B cell (primary cell): ENCODE measurements around the gene COL6A1. TPM values are rescaled to one million over a fixed set of nuclear protein-coding genes. Genes with fewer than 3 reads are reported as not detected.

Source experiments
- ATAC-seq: fragments of 200-7000 bp; cut with Tn5 transposase; one replicate; pipeline ENCODE4 v1.10.0; 2021; ENCODE audit warnings: low read depth, mild to moderate bottlenecking, moderate number of reproducible peaks, moderate library complexity
- CTCF ChIA-PET: fragments of 350-600 bp; sonication (Branson Sonifier 250); formaldehyde crosslinking; loops from one replicate; lab custom pipeline; 2021; ENCODE audit warnings: antibody characterized with exemption, inconsistent platforms; lab: Charles Lee
- POLR2A ChIA-PET: fragments of 350-600 bp; sonication (Branson Sonifier 250); formaldehyde crosslinking; loops from one replicate; lab custom pipeline; 2021; ENCODE audit warnings: antibody characterized with exemption; lab: Charles Lee
- DNase-seq: peaks from one replicate; pipeline ENCODE4 v3.0.0; 2013
- H2AFZ ChIP-seq: 2 replicates; pipeline ENCODE4 v1.6.1; 2012; ENCODE audit warnings: mild to moderate bottlenecking, low read depth, low read length; ENCODE audit not compliant: insufficient read depth, poor library complexity, severe bottlenecking
- H3K27ac ChIP-seq, 2 donors: 1 replicate in 1 of 2; 2 replicates in 1 of 2; pipeline ENCODE4 v1.5.1; 2012 to 2013; ENCODE audit warnings: low read length in 2 of 2, mild to moderate bottlenecking in 2 of 2, moderate library complexity in 1 of 2
- H3K27me3 ChIP-seq, 4 experiments: fragments of 200-600 bp in 1 of 4; sonication (generic) in 1 of 4; replicated peaks in 1 of 4; 1 replicate in 2 of 4; 2 replicates in 2 of 4; pipeline versions ENCODE4 v1.6.1 to v1.7.0; 2013 to 2016; ENCODE audit warnings: low read length in 3 of 4, mild to moderate bottlenecking in 2 of 4, mixed read lengths in 1 of 4, moderate library complexity in 1 of 4; ENCODE audit not compliant: insufficient read depth in 4 of 4, control insufficient read depth in 3 of 4; ENCODE audit errors: control extremely low read depth in 1 of 4
- H3K36me3 ChIP-seq, 2 experiments: replicated peaks in 1 of 2; 1 replicate in 1 of 2; 2 replicates in 1 of 2; pipeline versions ENCODE4 v1.6.1 to v1.7.1; 2013; ENCODE audit warnings: low read length in 1 of 2; ENCODE audit not compliant: insufficient read depth in 2 of 2, control insufficient read depth in 1 of 2; ENCODE audit errors: control extremely low read depth in 1 of 2, extremely low read depth in 1 of 2
- H3K4me1 ChIP-seq, 2 donors: fragments of 200-600 bp in 1 of 2; sonication (generic) in 1 of 2; 1 replicate in 1 of 2; 2 replicates in 1 of 2; pipeline versions ENCODE4 v1.5.1 to v1.6.1; 2013 to 2017; ENCODE audit warnings: low read length in 2 of 2; ENCODE audit not compliant: control insufficient read depth in 2 of 2, insufficient read depth in 2 of 2
- H3K4me2 ChIP-seq: replicated peaks from 2 replicates; pipeline ENCODE3; 2012; ENCODE audit warnings: mild to moderate bottlenecking, low read depth, low read length; ENCODE audit not compliant: poor library complexity, severe bottlenecking
- H3K4me3 ChIP-seq, 5 experiments: fragments of 200-600 bp in 1 of 5; sonication (generic) in 1 of 5; 1 replicate in 3 of 5; 2 replicates in 2 of 5; pipeline versions ENCODE4 v1.5.1 to v1.7.0; 2011 to 2016; ENCODE audit warnings: low read length in 4 of 5, mild to moderate bottlenecking in 4 of 5, low read depth in 2 of 5, control low read depth in 1 of 5, moderate library complexity in 1 of 5; ENCODE audit not compliant: insufficient read depth in 1 of 5; ENCODE audit errors: control extremely low read depth in 1 of 5, extremely low read depth in 1 of 5
- H3K79me2 ChIP-seq: fragments of 200-600 bp; sonication (generic); one replicate; pipeline ENCODE4 v1.6.0; 2016; ENCODE audit warnings: low read length; ENCODE audit not compliant: control insufficient read depth, insufficient read depth
- H3K9ac ChIP-seq: fragments of 200-600 bp; sonication (generic); 2 replicates; pipeline ENCODE4 v1.6.1; 2017; ENCODE audit warnings: mild to moderate bottlenecking, low read length, moderate library complexity
- H3K9me3 ChIP-seq, 3 donors: one replicate each; pipeline versions ENCODE4 v1.6.1 to v1.7.1; 2013; ENCODE audit warnings: low read length in 2 of 3; ENCODE audit not compliant: control insufficient read depth in 2 of 3, insufficient read depth in 1 of 3; ENCODE audit errors: control extremely low read depth in 1 of 3
- H4K20me1 ChIP-seq: 2 replicates; pipeline ENCODE4 v1.6.0; 2012; ENCODE audit warnings: mild to moderate bottlenecking, low read length; ENCODE audit not compliant: insufficient read depth, control insufficient read depth, poor library complexity, severe bottlenecking
- H3K27ac Mint-ChIP-seq: one replicate; pipeline ENCODE4 v1.8.0; 2021; ENCODE audit warnings: mixed read lengths
- H3K27me3 Mint-ChIP-seq: one replicate; pipeline ENCODE4 v1.8.0; 2021; ENCODE audit warnings: mixed read lengths
- H3K4me1 Mint-ChIP-seq: one replicate; pipeline ENCODE4 v1.8.0; 2021; ENCODE audit warnings: mixed read lengths
- H3K4me3 Mint-ChIP-seq: one replicate; pipeline ENCODE4 v1.8.0; 2021; ENCODE audit warnings: mixed read lengths
- H3K9me3 Mint-ChIP-seq: one replicate; pipeline ENCODE4 v1.8.0; 2022; ENCODE audit warnings: mixed read lengths; ENCODE audit not compliant: insufficient read depth
- EZH2 ChIP-seq: IDR thresholded peaks from 2 replicates; pipeline ENCODE4 v1.6.1; 2012; ENCODE audit warnings: borderline replicate concordance, low read depth, mild to moderate bottlenecking, moderate library complexity, low read length; ENCODE audit not compliant: insufficient read depth, poor library complexity, severe bottlenecking
- whole genome bisulfite sequencing: methylation state at CpG from one replicate; pipeline ENCODE4 v1.1.5; 2013; ENCODE audit warnings: missing lambda C conversion rate; ENCODE audit not compliant: insufficient coverage; 5-methylcytosine and 5-hydroxymethylcytosine counted together
- intact Hi-C: fragments of 100-400 bp; cut with micrococcal nuclease; formaldehyde crosslinking; loops from one replicate; pipeline ENCODE4 v1.10.0; 2022
- polyA plus RNA-seq: library from polyadenylated mRNA; depleted of rRNA; stranded (reverse); fragments of >200 nt; gene quantifications from 2 replicates; pipeline ENCODE4 v1.2.3, GENCODE V29; 2012
- total RNA-seq, 2 donors: library from RNA; stranded (reverse); fragments of 120-200 nt in 1 of 2; gene quantifications; 1 replicate in 1 of 2; 2 replicates in 1 of 2; pipeline versions ENCODE4 v1.2.3 to v1.2.4, GENCODE V29; 2013 to 2022
- TF ChIP-seq, protein P1 (sequence below): fragments of 200-600 bp; IDR thresholded peaks from one replicate; pipeline ENCODE4 v1.8.0; 2022; ENCODE audit warnings: antibody characterized with exemption, mild to moderate bottlenecking

Gene COL6A1
- total and polyA plus RNA-seq, 2 donors (not counting 1 experiment from before 2014, with no cell fraction given) = 0.39 to 0.67 TPM

DNA sequence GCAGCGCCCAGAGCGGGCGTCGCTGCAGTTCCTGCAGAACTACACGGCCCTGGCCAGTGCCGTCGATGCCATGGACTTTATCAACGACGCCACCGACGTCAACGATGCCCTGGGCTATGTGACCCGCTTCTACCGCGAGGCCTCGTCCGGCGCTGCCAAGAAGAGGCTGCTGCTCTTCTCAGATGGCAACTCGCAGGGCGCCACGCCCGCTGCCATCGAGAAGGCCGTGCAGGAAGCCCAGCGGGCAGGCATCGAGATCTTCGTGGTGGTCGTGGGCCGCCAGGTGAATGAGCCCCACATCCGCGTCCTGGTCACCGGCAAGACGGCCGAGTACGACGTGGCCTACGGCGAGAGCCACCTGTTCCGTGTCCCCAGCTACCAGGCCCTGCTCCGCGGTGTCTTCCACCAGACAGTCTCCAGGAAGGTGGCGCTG lies 22.0 kb downstream of the COL6A1 start:
- DNase-seq (no peak), ATAC-seq (no peak)
- TF ChIP-seq EZH2 = no peak
- TF ChIP-seq, protein P1, sequence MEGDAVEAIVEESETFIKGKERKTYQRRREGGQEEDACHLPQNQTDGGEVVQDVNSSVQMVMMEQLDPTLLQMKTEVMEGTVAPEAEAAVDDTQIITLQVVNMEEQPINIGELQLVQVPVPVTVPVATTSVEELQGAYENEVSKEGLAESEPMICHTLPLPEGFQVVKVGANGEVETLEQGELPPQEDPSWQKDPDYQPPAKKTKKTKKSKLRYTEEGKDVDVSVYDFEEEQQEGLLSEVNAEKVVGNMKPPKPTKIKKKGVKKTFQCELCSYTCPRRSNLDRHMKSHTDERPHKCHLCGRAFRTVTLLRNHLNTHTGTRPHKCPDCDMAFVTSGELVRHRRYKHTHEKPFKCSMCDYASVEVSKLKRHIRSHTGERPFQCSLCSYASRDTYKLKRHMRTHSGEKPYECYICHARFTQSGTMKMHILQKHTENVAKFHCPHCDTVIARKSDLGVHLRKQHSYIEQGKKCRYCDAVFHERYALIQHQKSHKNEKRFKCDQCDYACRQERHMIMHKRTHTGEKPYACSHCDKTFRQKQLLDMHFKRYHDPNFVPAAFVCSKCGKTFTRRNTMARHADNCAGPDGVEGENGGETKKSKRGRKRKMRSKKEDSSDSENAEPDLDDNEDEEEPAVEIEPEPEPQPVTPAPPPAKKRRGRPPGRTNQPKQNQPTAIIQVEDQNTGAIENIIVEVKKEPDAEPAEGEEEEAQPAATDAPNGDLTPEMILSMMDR = no peak
- intact Hi-C loops = no loop called here
- Histone ChIP-seq H3K36me3 (no peaks in the 10 kb centered on the region), H3K27me3 (no peaks in the 10 kb centered on the region), H3K27ac (no peak overlapping the region), H3K4me3 (no peak overlapping the region), H4K20me1 (no peaks in the 10 kb centered on the region), H3K79me2 (no peaks in the 10 kb centered on the region), H3K9ac (no peak overlapping the region), H3K9me3 (peaks cover 0 to 60% (median 0%) of the 10 kb centered on the region in 3 donors), H2AFZ (no peak overlapping the region), H3K4me1 (no peaks in the 10 kb centered on the region), H3K4me2 (no peak overlapping the region)
- Mint-ChIP-seq H3K27ac (no peak overlapping the region), H3K9me3 (peaks cover 3% of the 10 kb centered on the region), H3K27me3 (no peaks in the 10 kb centered on the region), H3K4me3 (no peak overlapping the region), H3K4me1 (no peaks in the 10 kb centered on the region)
- CTCF ChIA-PET = no interaction called here
- WGBS = 97% methylated on average over 42 of the region's 42 CpGs
- POLR2A ChIA-PET = no interaction called here

DNA sequence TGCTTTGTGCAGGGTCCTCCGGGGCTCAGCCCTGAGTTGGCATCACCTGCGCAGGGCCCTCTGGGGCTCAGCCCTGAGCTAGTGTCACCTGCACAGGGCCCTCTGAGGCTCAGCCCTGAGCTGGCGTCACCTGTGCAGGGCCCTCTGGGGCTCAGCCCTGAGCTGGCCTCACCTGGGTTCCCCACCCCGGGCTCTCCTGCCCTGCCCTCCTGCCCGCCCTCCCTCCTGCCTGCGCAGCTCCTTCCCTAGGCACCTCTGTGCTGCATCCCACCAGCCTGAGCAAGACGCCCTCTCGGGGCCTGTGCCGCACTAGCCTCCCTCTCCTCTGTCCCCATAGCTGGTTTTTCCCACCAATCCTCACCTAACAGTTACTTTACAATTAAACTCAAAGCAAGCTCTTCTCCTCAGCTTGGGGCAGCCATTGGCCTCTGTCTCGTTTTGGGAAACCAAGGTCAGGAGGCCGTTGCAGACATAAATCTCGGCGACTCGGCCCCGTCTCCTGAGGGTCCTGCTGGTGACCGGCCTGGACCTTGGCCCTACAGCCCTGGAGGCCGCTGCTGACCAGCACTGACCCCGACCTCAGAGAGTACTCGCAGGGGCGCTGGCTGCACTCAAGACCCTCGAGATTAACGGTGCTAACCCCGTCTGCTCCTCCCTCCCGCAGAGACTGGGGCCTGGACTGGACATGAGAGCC lies 22.7 kb downstream of the COL6A1 start:
- POLR2A ChIA-PET = no interaction called here

More for the DNA sequence above, 22.7 kb downstream of the COL6A1 start:
- whole genome bisulfite sequencing = 94% methylated on average over 24 of the region's 24 CpGs
- H2AFZ ChIP-seq = no peak overlapping the region
- TF ChIP-seq, protein P1 = no peak
- no peak for TF ChIP-seq EZH2
- H3K36me3 ChIP-seq = no peaks in the 10 kb centered on the region
- H3K27me3 Mint-ChIP-seq = no peaks in the 10 kb centered on the region
- no peaks in the 10 kb centered on the region for H3K4me1 ChIP-seq
- no peaks in the 10 kb centered on the region for H4K20me1 ChIP-seq
- CTCF ChIA-PET = no interaction called here
- ATAC-seq (no peak), DNase-seq (no peak)
- no peaks in the 10 kb centered on the region for H3K4me1 Mint-ChIP-seq
- H3K9me3 Mint-ChIP-seq = peaks cover 3% of the 10 kb centered on the region
- H3K9me3 ChIP-seq = peaks cover 0 to 67% (median 0%) of the 10 kb centered on the region in 3 donors
- H3K27me3 ChIP-seq = no peaks in the 10 kb centered on the region
- no peak overlapping the region for H3K9ac ChIP-seq
- H3K27ac ChIP-seq = no peak overlapping the region
- no peaks in the 10 kb centered on the region for H3K79me2 ChIP-seq
- no peak overlapping the region for H3K4me2 ChIP-seq
- no peak overlapping the region for H3K27ac Mint-ChIP-seq
- no peak overlapping the region for H3K4me3 Mint-ChIP-seq
- no peak overlapping the region for H3K4me3 ChIP-seq
- intact Hi-C loops = no loop called here
